ENCODE measurements around the gene GAS2.

DNA sequence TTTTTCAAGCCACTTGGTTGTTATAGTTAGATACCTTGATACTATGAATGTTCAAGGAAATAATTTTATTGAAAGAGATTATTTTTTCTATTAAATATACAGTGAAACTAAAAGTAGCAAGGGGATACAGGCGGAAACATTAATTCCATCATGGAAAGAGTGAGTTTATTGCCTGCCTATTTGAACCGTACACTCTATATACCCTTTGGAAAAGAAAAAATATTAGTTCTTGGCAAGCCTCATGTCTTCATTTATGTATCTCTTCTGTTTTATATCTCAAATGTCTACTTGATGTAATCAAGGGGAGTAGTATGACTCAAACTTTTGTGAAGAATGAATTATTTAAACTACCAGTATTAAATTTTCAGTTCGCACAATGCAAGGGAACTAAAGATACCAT is 54.0 kb downstream of the GAS2 start:
- TF ChIP-seq SIN3A (IDR thresholded peaks at IDR 0.05; ENCODE audit: borderline replicate concordance, insufficient read depth, low read length) = no peak
- TF ChIP-seq, protein P1, sequence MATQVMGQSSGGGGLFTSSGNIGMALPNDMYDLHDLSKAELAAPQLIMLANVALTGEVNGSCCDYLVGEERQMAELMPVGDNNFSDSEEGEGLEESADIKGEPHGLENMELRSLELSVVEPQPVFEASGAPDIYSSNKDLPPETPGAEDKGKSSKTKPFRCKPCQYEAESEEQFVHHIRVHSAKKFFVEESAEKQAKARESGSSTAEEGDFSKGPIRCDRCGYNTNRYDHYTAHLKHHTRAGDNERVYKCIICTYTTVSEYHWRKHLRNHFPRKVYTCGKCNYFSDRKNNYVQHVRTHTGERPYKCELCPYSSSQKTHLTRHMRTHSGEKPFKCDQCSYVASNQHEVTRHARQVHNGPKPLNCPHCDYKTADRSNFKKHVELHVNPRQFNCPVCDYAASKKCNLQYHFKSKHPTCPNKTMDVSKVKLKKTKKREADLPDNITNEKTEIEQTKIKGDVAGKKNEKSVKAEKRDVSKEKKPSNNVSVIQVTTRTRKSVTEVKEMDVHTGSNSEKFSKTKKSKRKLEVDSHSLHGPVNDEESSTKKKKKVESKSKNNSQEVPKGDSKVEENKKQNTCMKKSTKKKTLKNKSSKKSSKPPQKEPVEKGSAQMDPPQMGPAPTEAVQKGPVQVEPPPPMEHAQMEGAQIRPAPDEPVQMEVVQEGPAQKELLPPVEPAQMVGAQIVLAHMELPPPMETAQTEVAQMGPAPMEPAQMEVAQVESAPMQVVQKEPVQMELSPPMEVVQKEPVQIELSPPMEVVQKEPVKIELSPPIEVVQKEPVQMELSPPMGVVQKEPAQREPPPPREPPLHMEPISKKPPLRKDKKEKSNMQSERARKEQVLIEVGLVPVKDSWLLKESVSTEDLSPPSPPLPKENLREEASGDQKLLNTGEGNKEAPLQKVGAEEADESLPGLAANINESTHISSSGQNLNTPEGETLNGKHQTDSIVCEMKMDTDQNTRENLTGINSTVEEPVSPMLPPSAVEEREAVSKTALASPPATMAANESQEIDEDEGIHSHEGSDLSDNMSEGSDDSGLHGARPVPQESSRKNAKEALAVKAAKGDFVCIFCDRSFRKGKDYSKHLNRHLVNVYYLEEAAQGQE (IDR thresholded peaks at IDR 0.05; ENCODE audit: insufficient read depth in 1 of 2, low read depth in 2 of 2, low read length in 2 of 2) = no peak
- TF ChIP-seq POLR2AphosphoS5 (IDR thresholded peaks at IDR 0.05; ENCODE audit: low read depth, low read length) = no peak
- TF ChIP-seq TAF1 (IDR thresholded peaks at IDR 0.05; ENCODE audit: borderline replicate concordance, insufficient read depth, low read length) = no peak
- no peak for TF ChIP-seq FOXP2 (optimal IDR thresholded peaks at IDR 0.05; ENCODE audit: borderline replicate concordance, extremely low read depth, extremely low read length, insufficient read depth)

All from PFSK-1 (cell line).